ENCODE data around the gene ATF4.
A peak's percentile ranks its signal among the peaks of the same experiment; 100 is the strongest.

Gene ATF4

DNA sequence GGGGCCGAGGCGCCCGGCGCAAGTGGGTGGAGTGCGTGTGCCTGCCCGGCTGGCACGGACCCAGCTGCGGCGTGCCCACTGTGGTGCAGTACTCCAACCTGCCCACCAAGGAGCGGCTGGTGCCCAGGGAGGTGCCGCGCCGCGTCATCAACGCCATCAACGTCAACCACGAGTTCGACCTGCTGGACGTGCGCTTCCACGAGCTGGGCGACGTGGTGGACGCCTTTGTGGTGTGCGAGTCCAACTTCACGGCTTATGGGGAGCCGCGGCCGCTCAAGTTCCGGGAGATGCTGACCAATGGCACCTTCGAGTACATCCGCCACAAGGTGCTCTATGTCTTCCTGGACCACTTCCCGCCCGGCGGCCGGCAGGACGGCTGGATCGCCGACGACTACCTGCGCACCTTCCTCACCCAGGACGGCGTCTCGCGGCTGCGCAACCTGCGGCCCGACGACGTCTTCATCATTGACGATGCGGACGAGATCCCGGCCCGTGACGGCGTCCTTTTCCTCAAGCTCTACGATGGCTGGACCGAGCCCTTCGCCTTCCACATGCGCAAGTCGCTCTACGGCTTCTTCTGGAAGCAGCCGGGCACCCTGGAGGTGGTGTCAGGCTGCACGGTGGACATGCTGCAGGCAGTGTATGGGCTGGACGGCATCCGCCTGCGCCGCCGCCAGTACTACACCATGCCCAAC lies 32.4 kb upstream of the ATF4 start:
- H3K4me3 ChIP-seq (ENCODE audit: low read depth, low read length): no peak overlapping the region
- no peak for DNase-seq (ENCODE audit: low read depth)
- TF ChIP-seq, protein P1, sequence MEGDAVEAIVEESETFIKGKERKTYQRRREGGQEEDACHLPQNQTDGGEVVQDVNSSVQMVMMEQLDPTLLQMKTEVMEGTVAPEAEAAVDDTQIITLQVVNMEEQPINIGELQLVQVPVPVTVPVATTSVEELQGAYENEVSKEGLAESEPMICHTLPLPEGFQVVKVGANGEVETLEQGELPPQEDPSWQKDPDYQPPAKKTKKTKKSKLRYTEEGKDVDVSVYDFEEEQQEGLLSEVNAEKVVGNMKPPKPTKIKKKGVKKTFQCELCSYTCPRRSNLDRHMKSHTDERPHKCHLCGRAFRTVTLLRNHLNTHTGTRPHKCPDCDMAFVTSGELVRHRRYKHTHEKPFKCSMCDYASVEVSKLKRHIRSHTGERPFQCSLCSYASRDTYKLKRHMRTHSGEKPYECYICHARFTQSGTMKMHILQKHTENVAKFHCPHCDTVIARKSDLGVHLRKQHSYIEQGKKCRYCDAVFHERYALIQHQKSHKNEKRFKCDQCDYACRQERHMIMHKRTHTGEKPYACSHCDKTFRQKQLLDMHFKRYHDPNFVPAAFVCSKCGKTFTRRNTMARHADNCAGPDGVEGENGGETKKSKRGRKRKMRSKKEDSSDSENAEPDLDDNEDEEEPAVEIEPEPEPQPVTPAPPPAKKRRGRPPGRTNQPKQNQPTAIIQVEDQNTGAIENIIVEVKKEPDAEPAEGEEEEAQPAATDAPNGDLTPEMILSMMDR (IDR thresholded peaks at IDR 0.05; ENCODE audit: low read depth, low read length): no peak
- TF ChIP-seq, protein P2, sequence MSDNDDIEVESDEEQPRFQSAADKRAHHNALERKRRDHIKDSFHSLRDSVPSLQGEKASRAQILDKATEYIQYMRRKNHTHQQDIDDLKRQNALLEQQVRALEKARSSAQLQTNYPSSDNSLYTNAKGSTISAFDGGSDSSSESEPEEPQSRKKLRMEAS (IDR thresholded peaks at IDR 0.05; ENCODE audit: low read depth, low read length): no peak
- TF ChIP-seq MYC (IDR thresholded peaks at IDR 0.05; ENCODE audit: low read depth, low read length): no peak
- no peak for TF ChIP-seq POLR2A (IDR thresholded peaks at IDR 0.05; ENCODE audit: extremely low read depth, insufficient read length)

DNA sequence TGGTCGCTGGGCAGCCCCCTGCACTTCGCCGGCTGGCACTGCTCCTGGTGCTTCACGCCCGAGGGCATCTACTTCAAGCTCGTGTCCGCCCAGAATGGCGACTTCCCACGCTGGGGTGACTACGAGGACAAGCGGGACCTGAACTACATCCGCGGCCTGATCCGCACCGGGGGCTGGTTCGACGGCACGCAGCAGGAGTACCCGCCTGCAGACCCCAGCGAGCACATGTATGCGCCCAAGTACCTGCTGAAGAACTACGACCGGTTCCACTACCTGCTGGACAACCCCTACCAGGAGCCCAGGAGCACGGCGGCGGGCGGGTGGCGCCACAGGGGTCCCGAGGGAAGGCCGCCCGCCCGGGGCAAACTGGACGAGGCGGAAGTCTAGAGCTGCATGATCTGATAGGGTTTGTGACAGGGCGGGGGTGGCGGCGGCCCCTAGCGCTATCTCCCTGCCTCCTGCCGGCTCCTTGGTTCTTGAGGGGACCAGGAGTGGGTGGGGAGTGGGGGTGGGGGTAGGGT lies 31.7 kb upstream of the ATF4 start:
- TF ChIP-seq, protein P1 (IDR thresholded peaks at IDR 0.05; ENCODE audit: low read depth, low read length): no peak
- TF ChIP-seq POLR2A (IDR thresholded peaks at IDR 0.05; ENCODE audit: extremely low read depth, insufficient read length): no peak
- TF ChIP-seq, protein P2 (IDR thresholded peaks at IDR 0.05; ENCODE audit: low read depth, low read length): no peak
- no peak for TF ChIP-seq MYC (IDR thresholded peaks at IDR 0.05; ENCODE audit: low read depth, low read length)
- no peak for DNase-seq (ENCODE audit: low read depth)
- no peak overlapping the region for H3K4me3 ChIP-seq (ENCODE audit: low read depth, low read length)

DNA sequence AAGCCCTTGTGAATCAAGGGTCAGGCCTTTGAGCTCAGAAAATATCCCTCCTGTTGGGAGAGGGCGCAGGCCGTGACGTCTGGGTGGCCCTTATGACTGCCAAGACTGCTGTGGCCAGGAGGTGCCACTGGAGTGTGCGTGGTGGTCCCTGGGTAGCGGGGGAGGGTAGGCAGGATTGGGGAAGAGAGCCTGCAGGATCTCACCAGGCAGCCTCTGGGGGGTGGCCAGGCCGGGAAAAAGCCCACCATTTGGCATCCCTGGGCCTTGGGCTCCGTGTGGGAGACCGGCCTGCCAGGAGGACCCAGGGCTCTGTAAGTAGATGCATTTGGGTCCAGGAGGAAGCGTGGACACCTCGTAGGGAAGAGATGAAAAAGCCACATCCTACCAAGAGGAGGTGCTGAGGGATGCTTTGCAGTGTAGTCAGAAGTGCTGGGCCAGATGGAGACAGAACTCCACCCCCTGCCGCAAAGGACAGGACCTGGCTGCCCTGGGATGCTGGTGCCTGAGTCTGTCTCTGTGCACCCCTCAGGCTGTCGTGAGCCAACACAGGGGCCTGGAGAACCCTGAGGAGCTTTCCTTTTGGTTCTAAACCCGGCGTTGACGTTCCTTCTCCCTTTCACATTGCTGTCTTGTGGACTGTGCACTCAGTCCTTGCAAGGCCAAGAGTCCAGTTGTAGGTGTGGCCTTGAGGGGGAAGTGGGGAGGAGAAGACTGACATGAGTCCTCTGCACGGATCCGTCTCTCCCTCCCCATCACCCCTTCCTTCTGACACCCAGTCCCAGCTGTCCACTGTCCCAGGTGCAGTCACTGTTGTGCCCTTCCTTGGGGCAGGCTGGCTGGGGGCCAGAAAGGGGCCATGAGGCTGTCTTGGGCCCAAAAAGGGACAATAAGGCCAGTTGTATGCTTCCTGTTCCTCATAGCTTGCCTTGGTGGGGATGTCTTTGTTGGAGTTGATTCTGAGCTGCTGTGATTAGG lies 31.0 kb upstream of the ATF4 start:
- no peak overlapping the region for H3K4me3 ChIP-seq (ENCODE audit: low read depth, low read length)
- TF ChIP-seq POLR2A (IDR thresholded peaks at IDR 0.05; ENCODE audit: extremely low read depth, insufficient read length) (no peak), MYC (IDR thresholded peaks at IDR 0.05; ENCODE audit: low read depth, low read length) (no peak)
- TF ChIP-seq, protein P2 (IDR thresholded peaks at IDR 0.05; ENCODE audit: low read depth, low read length): no peak
- TF ChIP-seq, protein P1 (IDR thresholded peaks at IDR 0.05; ENCODE audit: low read depth, low read length): no peak
- DNase-seq (ENCODE audit: low read depth): no peak

DNA sequence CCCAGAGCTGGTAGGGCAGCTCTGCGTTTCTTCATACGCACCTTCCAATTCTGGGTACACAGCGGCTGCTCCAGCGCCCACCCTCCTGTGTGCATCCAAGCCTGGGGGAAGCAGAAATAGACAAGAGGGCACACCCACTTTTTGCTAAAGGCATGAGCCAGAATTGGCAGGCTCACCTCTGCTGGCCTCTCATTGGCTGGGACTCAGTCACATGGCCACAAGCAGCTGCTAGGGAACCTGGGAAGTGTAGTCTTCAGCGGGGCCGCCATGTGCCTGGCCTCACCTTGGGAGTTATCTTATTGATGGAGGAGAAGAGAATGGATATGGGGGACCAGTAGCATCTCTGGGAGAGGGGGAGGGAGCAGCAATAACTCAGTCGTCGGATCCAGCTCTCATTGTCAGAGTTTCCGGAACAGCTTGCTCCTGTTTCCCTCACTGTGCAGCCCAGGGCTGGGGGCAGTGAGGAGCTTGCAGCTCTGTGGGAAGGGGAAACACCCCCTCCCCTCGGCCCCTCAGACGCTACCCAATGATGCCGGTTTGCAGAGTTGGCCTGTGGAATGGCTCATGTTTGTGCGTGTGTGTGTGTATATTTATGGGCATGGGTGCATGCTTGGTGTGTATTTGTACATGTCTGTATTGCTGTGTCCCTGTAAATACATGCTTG lies 30.1 kb upstream of the ATF4 start:
- DNase-seq (ENCODE audit: low read depth): peak; percentile 77
- TF ChIP-seq, protein P2 (IDR thresholded peaks at IDR 0.05; ENCODE audit: low read depth, low read length): peak; percentile 95
- TF ChIP-seq, protein P1 (IDR thresholded peaks at IDR 0.05; ENCODE audit: low read depth, low read length): no peak
- TF ChIP-seq POLR2A (IDR thresholded peaks at IDR 0.05; ENCODE audit: extremely low read depth, insufficient read length): no peak
- TF ChIP-seq MYC (IDR thresholded peaks at IDR 0.05; ENCODE audit: low read depth, low read length): 0 out of 2 replicates have a peak, but pooled peaks have one; percentile 51
- no peak overlapping the region for H3K4me3 ChIP-seq (ENCODE audit: low read depth, low read length)

DNA sequence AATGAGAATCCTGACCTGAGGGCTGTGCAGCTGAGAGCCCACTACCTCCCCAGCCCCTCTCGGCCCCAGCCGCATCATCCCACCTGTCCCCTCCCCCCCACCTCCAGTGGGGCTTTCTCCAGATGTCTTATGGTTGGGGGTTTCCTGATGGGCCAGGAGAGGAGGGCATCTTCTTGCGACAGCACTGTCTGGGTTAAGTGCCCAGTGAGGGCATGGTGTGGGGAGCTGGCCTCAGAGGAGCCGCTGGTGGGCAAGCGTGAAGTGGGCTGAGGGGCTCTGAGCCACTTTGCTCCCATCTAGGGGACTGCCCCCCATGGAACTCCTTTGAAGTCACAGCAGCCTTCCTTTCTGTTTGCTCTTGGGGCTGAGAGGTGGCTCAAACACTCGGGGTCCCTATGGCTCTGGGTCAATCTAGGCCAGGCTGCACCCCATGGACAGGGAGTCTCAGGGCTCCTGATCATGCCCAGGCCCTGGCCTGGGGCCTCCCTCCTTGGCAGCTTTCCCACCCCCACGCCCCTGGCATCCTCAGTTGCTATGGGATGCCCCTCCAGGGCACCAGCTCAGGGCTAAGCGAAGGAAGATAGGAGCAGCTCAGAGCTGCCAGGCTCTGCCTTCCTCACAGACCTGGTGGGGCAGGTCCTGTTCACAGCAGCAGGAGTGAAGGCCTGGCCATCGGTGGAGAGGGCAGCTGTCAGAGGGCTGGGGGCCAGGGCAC lies 29.2 kb upstream of the ATF4 start:
- DNase-seq (ENCODE audit: low read depth): no peak
- TF ChIP-seq, protein P2 (IDR thresholded peaks at IDR 0.05; ENCODE audit: low read depth, low read length): no peak
- no peak for TF ChIP-seq MYC (IDR thresholded peaks at IDR 0.05; ENCODE audit: low read depth, low read length)
- no peak for TF ChIP-seq POLR2A (IDR thresholded peaks at IDR 0.05; ENCODE audit: extremely low read depth, insufficient read length)
- TF ChIP-seq, protein P1 (IDR thresholded peaks at IDR 0.05; ENCODE audit: low read depth, low read length): no peak
- no peak overlapping the region for H3K4me3 ChIP-seq (ENCODE audit: low read depth, low read length)

All from NB4 (cell line).